A673 (cell line): ENCODE measurements around the gene PDZD8. TPM values are rescaled to one million over a fixed set of nuclear protein-coding genes. Genes with fewer than 3 reads are reported as not detected.

ENCODE experiments used
- BruUV-seq: library from RNA; stranded (reverse); fragments of 400-500 nt; replicated peaks from 2 replicates; lab custom pipeline; 2021; lab: Mats Ljungman, UMichigan
- CTCF ChIA-PET: fragments of 300-600 bp; sonication (Branson Sonifier 250); formaldehyde crosslinking; loops from one replicate; lab custom pipeline; 2022; ENCODE audit warnings: antibody characterized with exemption; lab: Charles Lee
- POLR2A ChIA-PET: fragments of 300-600 bp; sonication (Branson Sonifier 250); formaldehyde crosslinking; loops from one replicate; lab custom pipeline; 2022; ENCODE audit warnings: antibody characterized with exemption; ENCODE audit not compliant: low non-redundant PET; lab: Charles Lee
- DNase-seq: peaks from one replicate; pipeline ENCODE4 v3.0.0-alpha.2; 2015; ENCODE audit warnings: low spot score
- H3K27ac ChIP-seq: fragments of 200-600 bp; sonication (generic); 2 replicates; pipeline ENCODE4 v1.5.1; 2016; ENCODE audit warnings: mixed run types, low read depth, mild to moderate bottlenecking, mixed read lengths, antibody characterized with exemption, low read length; ENCODE audit not compliant: poor library complexity, severe bottlenecking
- H3K27me3 ChIP-seq: fragments of 200-600 bp; sonication (generic); replicated peaks from 2 replicates; pipeline ENCODE4 v1.6.1; 2017; ENCODE audit warnings: mixed run types, low read depth, mild to moderate bottlenecking, mixed read lengths, antibody characterized with exemption, low read length; ENCODE audit not compliant: insufficient read depth, poor library complexity
- H3K36me3 ChIP-seq: fragments of 200-600 bp; sonication (generic); 2 replicates; pipeline ENCODE4 v1.6.1; 2016; ENCODE audit warnings: mixed run types, mild to moderate bottlenecking, mixed read lengths, antibody characterized with exemption, low read length; ENCODE audit not compliant: insufficient read depth, poor library complexity, severe bottlenecking
- H3K4me1 ChIP-seq: fragments of 200-600 bp; sonication (generic); 2 replicates; pipeline ENCODE4 v1.6.1; 2017; ENCODE audit warnings: mixed run types, mild to moderate bottlenecking, mixed read lengths, antibody characterized with exemption, low read length; ENCODE audit not compliant: insufficient read depth, poor library complexity, severe bottlenecking
- H3K4me3 ChIP-seq: fragments of 200-600 bp; sonication (generic); 2 replicates; pipeline ENCODE4 v1.5.1; 2016; ENCODE audit warnings: low read depth, mixed run types, mild to moderate bottlenecking, mixed read lengths, low read length; ENCODE audit not compliant: poor library complexity, severe bottlenecking
- H3K9me3 ChIP-seq: fragments of 200-600 bp; sonication (generic); 2 replicates; pipeline ENCODE4 v1.6.1; 2016; ENCODE audit warnings: mixed run types, low read depth, mild to moderate bottlenecking, mixed read lengths, antibody characterized with exemption, low read length; ENCODE audit not compliant: poor library complexity, severe bottlenecking
- EZH2 ChIP-seq: fragments of 200-600 bp; sonication (generic); IDR thresholded peaks from 2 replicates; pipeline ENCODE4 v1.6.1; 2017; ENCODE audit warnings: borderline replicate concordance, low read depth, mild to moderate bottlenecking, mixed read lengths, antibody characterized with exemption, low read length; ENCODE audit not compliant: poor library complexity, severe bottlenecking
- intact Hi-C: fragments of 100-400 bp; cut with micrococcal nuclease; formaldehyde crosslinking; loops from one replicate; pipeline ENCODE4 v1.10.0; 2022; ENCODE audit not compliant: unreplicated experiment
- total RNA-seq: library from RNA; stranded (reverse); gene quantifications from 2 replicates; pipeline ENCODE4 v1.2.3, GENCODE V29; 2021
- TF ChIP-seq, protein P1 (sequence below): fragments of 300-800, 200-600 bp; sonication (generic); conservative IDR thresholded peaks from 2 replicates; pipeline ENCODE4 v1.5.1; 2017; ENCODE audit warnings: low read depth, mild to moderate bottlenecking, antibody characterized with exemption, low read length, moderate library complexity, mixed read lengths

The PDZD8 gene
- total RNA-seq, 1 experiment from 2014 or later: 29.5 TPM

GRCh38 chr10:117400329-117400728 lies 25.1 kb upstream of the PDZD8 start:
- TF ChIP-seq EZH2: no peak
- TF ChIP-seq, protein P1, sequence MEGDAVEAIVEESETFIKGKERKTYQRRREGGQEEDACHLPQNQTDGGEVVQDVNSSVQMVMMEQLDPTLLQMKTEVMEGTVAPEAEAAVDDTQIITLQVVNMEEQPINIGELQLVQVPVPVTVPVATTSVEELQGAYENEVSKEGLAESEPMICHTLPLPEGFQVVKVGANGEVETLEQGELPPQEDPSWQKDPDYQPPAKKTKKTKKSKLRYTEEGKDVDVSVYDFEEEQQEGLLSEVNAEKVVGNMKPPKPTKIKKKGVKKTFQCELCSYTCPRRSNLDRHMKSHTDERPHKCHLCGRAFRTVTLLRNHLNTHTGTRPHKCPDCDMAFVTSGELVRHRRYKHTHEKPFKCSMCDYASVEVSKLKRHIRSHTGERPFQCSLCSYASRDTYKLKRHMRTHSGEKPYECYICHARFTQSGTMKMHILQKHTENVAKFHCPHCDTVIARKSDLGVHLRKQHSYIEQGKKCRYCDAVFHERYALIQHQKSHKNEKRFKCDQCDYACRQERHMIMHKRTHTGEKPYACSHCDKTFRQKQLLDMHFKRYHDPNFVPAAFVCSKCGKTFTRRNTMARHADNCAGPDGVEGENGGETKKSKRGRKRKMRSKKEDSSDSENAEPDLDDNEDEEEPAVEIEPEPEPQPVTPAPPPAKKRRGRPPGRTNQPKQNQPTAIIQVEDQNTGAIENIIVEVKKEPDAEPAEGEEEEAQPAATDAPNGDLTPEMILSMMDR: no peak
- intact Hi-C loops: no loop called here
- BruUV-seq: no TSS peak
- Histone ChIP-seq H3K27me3 (peaks cover 10% of the 10 kb centered on the region), H3K4me1 (no peaks in the 10 kb centered on the region), H3K9me3 (no peaks in the 10 kb centered on the region), H3K36me3 (no peaks in the 10 kb centered on the region), H3K4me3 (no peak overlapping the region), H3K27ac (no peak overlapping the region)
- ChIA-PET CTCF (interaction anchor here (0.6 kb wide), 1 partner anchor 134 kb away, joined by 4 read pairs; no protein-coding TSS in a partner anchor), POLR2A (no interaction called here)
- DNase-seq: no peak

DNA sequence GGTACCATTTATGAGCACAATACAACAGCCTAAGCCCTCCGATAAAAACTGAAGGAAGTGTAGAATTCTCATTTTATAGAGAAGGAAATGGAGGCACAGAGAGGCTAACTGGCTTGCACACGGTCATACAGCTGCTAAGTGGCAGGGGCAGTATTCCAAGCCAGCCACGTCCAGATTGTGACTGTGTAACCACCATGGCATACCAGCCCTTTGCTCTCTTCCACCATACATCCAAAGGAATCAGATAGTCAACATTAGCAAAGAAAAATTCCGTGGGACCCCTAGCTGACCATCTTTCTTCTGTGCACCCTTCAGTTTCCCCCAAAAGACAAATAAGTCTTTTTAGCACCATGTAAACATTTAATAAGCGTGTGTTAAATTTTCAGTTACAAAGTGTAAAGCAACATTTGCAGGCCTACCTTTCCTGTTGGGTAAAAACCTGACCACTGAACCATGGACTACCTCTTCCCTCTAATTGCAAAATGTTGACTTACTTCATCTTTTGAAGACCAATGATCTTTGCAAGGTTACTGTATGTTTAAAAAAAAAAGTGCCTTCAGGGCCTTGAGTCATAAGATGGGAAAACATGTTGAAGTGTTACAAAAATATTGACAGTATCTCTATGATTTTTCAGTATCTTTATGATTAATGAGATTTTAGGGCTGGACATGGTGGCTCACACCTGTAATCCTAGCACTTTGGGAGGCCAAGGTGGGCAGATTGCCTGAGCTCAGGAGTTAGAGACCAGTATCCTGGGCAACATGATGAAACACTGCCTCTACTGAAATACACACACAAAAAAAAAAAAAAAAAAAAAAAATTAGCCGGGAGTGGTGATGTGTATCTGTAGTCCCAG lies 24.3 kb upstream of the PDZD8 start:
- no peak for DNase-seq
- POLR2A ChIA-PET: no interaction called here
- intact Hi-C loops: no loop called here
- Histone ChIP-seq H3K27ac (no peak overlapping the region), H3K36me3 (no peaks in the 10 kb centered on the region), H3K9me3 (no peaks in the 10 kb centered on the region), H3K4me3 (no peak overlapping the region), H3K27me3 (peaks cover 10% of the 10 kb centered on the region), H3K4me1 (no peaks in the 10 kb centered on the region)
- BruUV-seq: no TSS peak
- CTCF ChIA-PET: interaction anchor here (0.6 kb wide), 1 partner anchor 781 kb away, joined by 5 read pairs; no protein-coding TSS in a partner anchor
- TF ChIP-seq, protein P1: no peak
- TF ChIP-seq EZH2: no peak

- H3K9me3 ChIP-seq: no peaks in the 10 kb centered on the region
- intact Hi-C loops: no loop called here
- CTCF ChIA-PET: interaction anchor here (0.5 kb wide), 1 partner anchor 200 kb away, joined by 3 read pairs; no protein-coding TSS in a partner anchor
- H3K36me3 ChIP-seq: no peaks in the 10 kb centered on the region
- H3K27ac ChIP-seq: no peak overlapping the region
- no peaks in the 10 kb centered on the region for H3K4me1 ChIP-seq
- POLR2A ChIA-PET: no interaction called here
- H3K27me3 ChIP-seq: peaks cover 9% of the 10 kb centered on the region
- H3K4me3 ChIP-seq: no peak overlapping the region
- TF ChIP-seq EZH2: no peak
- TF ChIP-seq, protein P1: no peak
- BruUV-seq: no TSS peak
- DNase-seq: no peak
Measured at GRCh38 chr10:117398029-117398428, 22.8 kb upstream of the PDZD8 start.
